GM23338 (cell line): ENCODE data around the gene CPD. TPM values are rescaled to one million over a fixed set of nuclear protein-coding genes. Genes with fewer than 3 reads are reported as not detected.

Experiments used
- ATAC-seq: fragments of 200-7000 bp; cut with Tn5 transposase; 3 replicates; pipeline ENCODE4 v1.9.1; 2020
- DNase-seq: peaks from one replicate; pipeline ENCODE4 v3.0.0-alpha.2; 2015; ENCODE audit warnings: low spot score
- H2AFZ ChIP-seq: fragments of 200-600 bp; sonication (generic); 2 replicates; pipeline ENCODE4 v1.8.0; 2016; ENCODE audit warnings: antibody characterized with exemption, mild to moderate bottlenecking, moderate library complexity
- H3F3A ChIP-seq: fragments of 200-600 bp; sonication (generic); replicated peaks from 2 replicates; pipeline ENCODE4 v1.8.0; 2017; ENCODE audit warnings: antibody characterized with exemption, mixed run types, low read depth
- H3K27ac ChIP-seq: fragments of 200-600 bp; sonication (generic); 2 replicates; pipeline ENCODE4 v1.6.1; 2016; ENCODE audit warnings: low read depth
- H3K27me3 ChIP-seq: fragments of 200-600 bp; sonication (generic); 2 replicates; pipeline ENCODE4 v1.8.0; 2016; ENCODE audit warnings: mild to moderate bottlenecking, mixed run types, moderate library complexity; ENCODE audit not compliant: insufficient read depth
- H3K36me3 ChIP-seq: fragments of 200-600 bp; sonication (generic); 2 replicates; pipeline ENCODE4 v1.8.0; 2016; ENCODE audit warnings: mild to moderate bottlenecking; ENCODE audit not compliant: insufficient read depth
- H3K4me1 ChIP-seq: fragments of 200-600 bp; sonication (generic); 2 replicates; pipeline ENCODE4 v1.8.0; 2016; ENCODE audit warnings: mild to moderate bottlenecking, moderate library complexity; ENCODE audit not compliant: insufficient read depth
- H3K4me2 ChIP-seq: fragments of 200-600 bp; sonication (generic); 2 replicates; pipeline ENCODE4 v1.7.1; 2017; ENCODE audit warnings: mixed run types
- H3K4me3 ChIP-seq: fragments of 200-600 bp; sonication (generic); 2 replicates; pipeline ENCODE4 v1.6.1; 2016; ENCODE audit warnings: mixed run types
- H3K79me2 ChIP-seq: fragments of 200-600 bp; sonication (generic); replicated peaks from 2 replicates; pipeline ENCODE4 v1.8.0; 2017; ENCODE audit warnings: mild to moderate bottlenecking; ENCODE audit not compliant: insufficient read depth
- H3K9me2 ChIP-seq: fragments of 200-600 bp; sonication (generic); 2 replicates; pipeline ENCODE4 v1.8.0; 2017; ENCODE audit not compliant: insufficient read depth
- H4K20me1 ChIP-seq: fragments of 200-600 bp; sonication (generic); replicated peaks from 2 replicates; pipeline ENCODE4 v1.8.0; 2017; ENCODE audit warnings: mild to moderate bottlenecking; ENCODE audit not compliant: insufficient read depth
- H3K27ac Mint-ChIP-seq: 2 replicates; pipeline ENCODE4 v1.8.0; 2020; ENCODE audit warnings: inconsistent platforms, mild to moderate bottlenecking, moderate library complexity, mixed read lengths
- H3K27me3 Mint-ChIP-seq: 3 replicates; pipeline ENCODE4 v1.8.0; 2022; ENCODE audit warnings: low read depth, mild to moderate bottlenecking, moderate library complexity, mixed read lengths, inconsistent platforms; ENCODE audit not compliant: insufficient read depth, poor library complexity
- H3K36me3 Mint-ChIP-seq: 3 replicates; pipeline ENCODE4 v1.8.0; 2021; ENCODE audit warnings: low read depth, mild to moderate bottlenecking, inconsistent platforms, moderate library complexity, mixed read lengths
- H3K4me1 Mint-ChIP-seq: 3 replicates; pipeline ENCODE4 v1.8.0; 2020; ENCODE audit warnings: mild to moderate bottlenecking, inconsistent platforms, mixed read lengths
- H3K4me3 Mint-ChIP-seq: 3 replicates; pipeline ENCODE4 v1.8.0; 2021; ENCODE audit warnings: moderate library complexity, mild to moderate bottlenecking, inconsistent platforms, mixed read lengths
- H3K9me3 Mint-ChIP-seq: 3 replicates; pipeline ENCODE4 v1.8.0; 2020; ENCODE audit warnings: moderate library complexity, mild to moderate bottlenecking, inconsistent platforms, mixed read lengths
- JUNB ChIP-seq: IDR thresholded peaks from one replicate; pipeline ENCODE4 v1.6.1; 2016; ENCODE audit warnings: antibody characterized with exemption; ENCODE audit not compliant: unreplicated experiment
- ZNF114 ChIP-seq: fragments of 250-450 bp; sonication (Bioruptor Pico); IDR thresholded peaks from 2 replicates; pipeline ENCODE4 v1.5.0; 2020; ENCODE audit warnings: mild to moderate bottlenecking, moderate library complexity
- polyA plus RNA-seq: library from polyadenylated mRNA; unstranded; fragments of >200 nt; fragmentation: Nextera tagmentation; extraction: Ambion mirVana; gene quantifications from 2 replicates; pipeline ENCODE4 v1.2.1, GENCODE V29; 2016
- total RNA-seq: library from RNA; depleted of rRNA; stranded (reverse); fragments of >200 nt; shearing (Covaris generic); gene quantifications from 2 replicates; pipeline ENCODE4 v1.2.3, GENCODE V29; 2014
- TF ChIP-seq, protein P1 (sequence below), 2 experiments: fragments of 200-600 bp in 1 of 2; sonication (generic) in 1 of 2; conservative IDR thresholded peaks; 2 replicates each; pipeline versions ENCODE4 v1.5.1 to v1.6.1; 2016 to 2017; ENCODE audit warnings: antibody characterized with exemption in 2 of 2, low read depth in 2 of 2, mild to moderate bottlenecking in 2 of 2, moderate library complexity in 1 of 2
- TF ChIP-seq, protein P2 (sequence below): fragments of 250-450 bp; sonication (Bioruptor Pico); IDR thresholded peaks from 2 replicates; pipeline ENCODE4 v1.5.0; 2020; ENCODE audit warnings: mild to moderate bottlenecking, moderate library complexity

The CPD gene
- total and polyA plus RNA-seq, 2 experiments from 2014 or later = 6.2 to 57.8 TPM

DNA sequence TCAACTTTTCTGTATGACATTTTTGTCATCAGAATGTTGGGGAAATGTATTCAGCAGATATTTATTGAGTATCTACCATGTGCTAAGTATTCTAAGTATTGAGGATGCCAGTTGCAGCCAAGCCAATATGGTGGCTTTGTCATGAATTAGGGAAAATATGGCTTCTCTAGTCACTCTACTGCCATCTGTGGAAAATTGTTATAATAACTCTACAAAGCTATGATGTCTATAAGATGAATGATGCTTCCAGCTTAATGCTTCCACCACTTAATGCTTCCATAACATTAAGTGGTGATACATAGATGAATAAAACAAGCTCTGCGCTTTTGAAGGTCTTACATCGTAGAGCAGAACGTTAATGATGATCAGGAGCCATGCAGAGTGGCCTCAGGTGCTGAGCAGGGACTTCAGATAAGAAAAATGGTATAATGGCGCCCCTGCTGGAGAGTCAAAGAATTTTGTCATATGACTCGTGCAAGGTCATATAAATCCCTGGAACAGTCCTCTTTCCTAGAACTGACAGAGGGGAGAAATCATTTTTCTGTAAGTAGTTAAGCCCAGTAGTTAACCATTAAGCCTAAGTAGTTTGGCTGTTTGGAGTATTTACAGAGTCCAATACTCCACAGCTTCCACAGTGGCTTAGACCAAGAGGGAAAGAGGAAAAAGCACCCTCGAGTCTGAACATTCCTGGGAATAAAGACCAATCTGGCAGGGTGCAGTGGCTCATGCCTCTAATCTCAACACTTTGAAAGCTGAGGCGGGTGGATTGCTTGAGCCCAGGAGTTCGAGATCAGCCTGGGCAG is 42.2 kb upstream of the CPD start:
- DNase-seq (peak; percentile 88), ATAC-seq (peak; percentile 65)
- TF ChIP-seq, protein P1, sequence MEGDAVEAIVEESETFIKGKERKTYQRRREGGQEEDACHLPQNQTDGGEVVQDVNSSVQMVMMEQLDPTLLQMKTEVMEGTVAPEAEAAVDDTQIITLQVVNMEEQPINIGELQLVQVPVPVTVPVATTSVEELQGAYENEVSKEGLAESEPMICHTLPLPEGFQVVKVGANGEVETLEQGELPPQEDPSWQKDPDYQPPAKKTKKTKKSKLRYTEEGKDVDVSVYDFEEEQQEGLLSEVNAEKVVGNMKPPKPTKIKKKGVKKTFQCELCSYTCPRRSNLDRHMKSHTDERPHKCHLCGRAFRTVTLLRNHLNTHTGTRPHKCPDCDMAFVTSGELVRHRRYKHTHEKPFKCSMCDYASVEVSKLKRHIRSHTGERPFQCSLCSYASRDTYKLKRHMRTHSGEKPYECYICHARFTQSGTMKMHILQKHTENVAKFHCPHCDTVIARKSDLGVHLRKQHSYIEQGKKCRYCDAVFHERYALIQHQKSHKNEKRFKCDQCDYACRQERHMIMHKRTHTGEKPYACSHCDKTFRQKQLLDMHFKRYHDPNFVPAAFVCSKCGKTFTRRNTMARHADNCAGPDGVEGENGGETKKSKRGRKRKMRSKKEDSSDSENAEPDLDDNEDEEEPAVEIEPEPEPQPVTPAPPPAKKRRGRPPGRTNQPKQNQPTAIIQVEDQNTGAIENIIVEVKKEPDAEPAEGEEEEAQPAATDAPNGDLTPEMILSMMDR (conservative IDR thresholded peaks at IDR 0.05; ENCODE audit: low read depth in 2 of 2) = peak; percentile 72 to 88
- TF ChIP-seq JUNB = no peak
- TF ChIP-seq ZNF114 (CRISPR knock-in tag) = 0 out of 2 replicates have a peak, but pooled peaks have one; percentile 36
- TF ChIP-seq, protein P2, sequence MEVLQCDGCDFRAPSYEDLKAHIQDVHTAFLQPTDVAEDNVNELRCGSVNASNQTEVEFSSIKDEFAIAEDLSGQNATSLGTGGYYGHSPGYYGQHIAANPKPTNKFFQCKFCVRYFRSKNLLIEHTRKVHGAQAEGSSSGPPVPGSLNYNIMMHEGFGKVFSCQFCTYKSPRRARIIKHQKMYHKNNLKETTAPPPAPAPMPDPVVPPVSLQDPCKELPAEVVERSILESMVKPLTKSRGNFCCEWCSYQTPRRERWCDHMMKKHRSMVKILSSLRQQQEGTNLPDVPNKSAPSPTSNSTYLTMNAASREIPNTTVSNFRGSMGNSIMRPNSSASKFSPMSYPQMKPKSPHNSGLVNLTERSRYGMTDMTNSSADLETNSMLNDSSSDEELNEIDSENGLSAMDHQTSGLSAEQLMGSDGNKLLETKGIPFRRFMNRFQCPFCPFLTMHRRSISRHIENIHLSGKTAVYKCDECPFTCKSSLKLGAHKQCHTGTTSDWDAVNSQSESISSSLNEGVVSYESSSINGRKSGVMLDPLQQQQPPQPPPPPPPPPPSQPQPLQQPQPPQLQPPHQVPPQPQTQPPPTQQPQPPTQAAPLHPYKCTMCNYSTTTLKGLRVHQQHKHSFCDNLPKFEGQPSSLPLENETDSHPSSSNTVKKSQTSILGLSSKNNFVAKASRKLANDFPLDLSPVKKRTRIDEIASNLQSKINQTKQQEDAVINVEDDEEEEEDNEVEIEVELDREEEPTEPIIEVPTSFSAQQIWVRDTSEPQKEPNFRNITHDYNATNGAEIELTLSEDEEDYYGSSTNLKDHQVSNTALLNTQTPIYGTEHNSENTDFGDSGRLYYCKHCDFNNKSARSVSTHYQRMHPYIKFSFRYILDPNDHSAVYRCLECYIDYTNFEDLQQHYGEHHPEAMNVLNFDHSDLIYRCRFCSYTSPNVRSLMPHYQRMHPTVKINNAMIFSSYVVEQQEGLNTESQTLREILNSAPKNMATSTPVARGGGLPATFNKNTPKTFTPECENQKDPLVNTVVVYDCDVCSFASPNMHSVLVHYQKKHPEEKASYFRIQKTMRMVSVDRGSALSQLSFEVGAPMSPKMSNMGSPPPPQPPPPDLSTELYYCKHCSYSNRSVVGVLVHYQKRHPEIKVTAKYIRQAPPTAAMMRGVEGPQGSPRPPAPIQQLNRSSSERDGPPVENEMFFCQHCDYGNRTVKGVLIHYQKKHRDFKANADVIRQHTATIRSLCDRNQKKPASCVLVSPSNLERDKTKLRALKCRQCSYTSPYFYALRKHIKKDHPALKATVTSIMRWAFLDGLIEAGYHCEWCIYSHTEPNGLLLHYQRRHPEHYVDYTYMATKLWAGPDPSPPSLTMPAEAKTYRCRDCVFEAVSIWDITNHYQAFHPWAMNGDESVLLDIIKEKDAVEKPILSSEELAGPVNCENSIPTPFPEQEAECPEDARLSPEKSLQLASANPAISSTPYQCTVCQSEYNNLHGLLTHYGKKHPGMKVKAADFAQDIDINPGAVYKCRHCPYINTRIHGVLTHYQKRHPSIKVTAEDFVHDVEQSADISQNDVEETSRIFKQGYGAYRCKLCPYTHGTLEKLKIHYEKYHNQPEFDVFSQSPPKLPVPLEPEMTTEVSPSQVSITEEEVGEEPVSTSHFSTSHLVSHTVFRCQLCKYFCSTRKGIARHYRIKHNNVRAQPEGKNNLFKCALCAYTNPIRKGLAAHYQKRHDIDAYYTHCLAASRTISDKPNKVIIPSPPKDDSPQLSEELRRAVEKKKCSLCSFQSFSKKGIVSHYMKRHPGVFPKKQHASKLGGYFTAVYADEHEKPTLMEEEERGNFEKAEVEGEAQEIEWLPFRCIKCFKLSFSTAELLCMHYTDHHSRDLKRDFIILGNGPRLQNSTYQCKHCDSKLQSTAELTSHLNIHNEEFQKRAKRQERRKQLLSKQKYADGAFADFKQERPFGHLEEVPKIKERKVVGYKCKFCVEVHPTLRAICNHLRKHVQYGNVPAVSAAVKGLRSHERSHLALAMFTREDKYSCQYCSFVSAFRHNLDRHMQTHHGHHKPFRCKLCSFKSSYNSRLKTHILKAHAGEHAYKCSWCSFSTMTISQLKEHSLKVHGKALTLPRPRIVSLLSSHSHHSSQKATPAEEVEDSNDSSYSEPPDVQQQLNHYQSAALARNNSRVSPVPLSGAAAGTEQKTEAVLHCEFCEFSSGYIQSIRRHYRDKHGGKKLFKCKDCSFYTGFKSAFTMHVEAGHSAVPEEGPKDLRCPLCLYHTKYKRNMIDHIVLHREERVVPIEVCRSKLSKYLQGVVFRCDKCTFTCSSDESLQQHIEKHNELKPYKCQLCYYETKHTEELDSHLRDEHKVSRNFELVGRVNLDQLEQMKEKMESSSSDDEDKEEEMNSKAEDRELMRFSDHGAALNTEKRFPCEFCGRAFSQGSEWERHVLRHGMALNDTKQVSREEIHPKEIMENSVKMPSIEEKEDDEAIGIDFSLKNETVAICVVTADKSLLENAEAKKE = peak; percentile 10; the same call in 1 of the 2 replicates
- no peaks in the 10 kb centered on the region for H3K4me1 ChIP-seq
- no peaks in the 10 kb centered on the region for H3K36me3 ChIP-seq
- H3K4me3 ChIP-seq = no peak overlapping the region
- Mint-ChIP-seq H3K27me3 (peaks cover 8% of the 10 kb centered on the region), H3K36me3 (no peaks in the 10 kb centered on the region), H3K27ac (no peak overlapping the region), H3K4me3 (no peak overlapping the region), H3K9me3 (no peaks in the 10 kb centered on the region; the same call in 2 of the 3 replicates), H3K4me1 (peaks cover 13% of the 10 kb centered on the region)
- H3K79me2 ChIP-seq = no peaks in the 10 kb centered on the region
- H4K20me1 ChIP-seq = 0 out of 2 replicates have a peak, but pooled peaks cover 3% of the 10 kb centered on the region
- no peak overlapping the region for H3K4me2 ChIP-seq
- H3K27me3 ChIP-seq = no peaks in the 10 kb centered on the region
- no peaks in the 10 kb centered on the region for H3F3A ChIP-seq
- H3K27ac ChIP-seq = no peak overlapping the region
- no peak overlapping the region for H2AFZ ChIP-seq
- no peaks in the 10 kb centered on the region; the same call in 1 of the 2 replicates for H3K9me2 ChIP-seq
